Measurements from ENCODE around the gene KAT7. TPM values are rescaled to one million over a fixed set of nuclear protein-coding genes. Genes with fewer than 3 reads are reported as not detected.
A peak's percentile ranks its signal among the peaks of the same experiment; 100 is the strongest.

KAT7 gene
- total and polyA plus RNA-seq, 11 donors: 10.1 to 80.9 (median 52.7) TPM

- Histone ChIP-seq H3K4me1 (peaks cover 0 to 46% (median 25%) of the 10 kb centered on the region in 12 donors), H3K9me3 (no peaks in the 10 kb centered on the region), H3K4me3 (no peak overlapping the region), H3K27ac (peak overlapping the region in 1 of 12 donors; percentile 35), H3K36me3 (peaks cover 0 to 2% (median 0%) of the 10 kb centered on the region in 9 donors), H3K27me3 (no peaks in the 10 kb centered on the region)
- 91 to 95% (median 92%) methylated on average over 6 of the region's 6 CpGs for WGBS, 4 donors
- intact Hi-C loops (cut with DNase I): loop anchor here in 2 of 10 donors (10.0 kb wide), 1 partner anchor 48 kb away; no protein-coding TSS in a partner anchor
- TF ChIP-seq CTCF (IDR thresholded peaks at IDR 0.05): no peak
- TF ChIP-seq POLR2A (IDR thresholded peaks at IDR 0.05): no peak
- DNase-seq (no peak), ATAC-seq (no peak)
Observed at GRCh38 chr17:49842846-49843245, 54.4 kb downstream of the KAT7 start.

GRCh38 chr17:49843774-49844350 is 55.4 kb downstream of the KAT7 start:
- DNase-seq: peak in 1 of 5 donors; percentile 24
- Histone ChIP-seq H3K4me1 (peaks cover 0 to 46% (median 25%) of the 10 kb centered on the region in 12 donors), H3K4me3 (no peak overlapping the region), H3K36me3 (peaks cover 0 to 2% (median 0%) of the 10 kb centered on the region in 9 donors), H3K27me3 (no peaks in the 10 kb centered on the region), H3K27ac (peak overlapping the region in 2 of 12 donors; percentile 15 to 91), H3K9me3 (no peaks in the 10 kb centered on the region)
- no peak for ATAC-seq
- intact Hi-C loops (cut with DNase I): loop anchor here in 2 of 10 donors (10.0 kb wide), 1 partner anchor 49 kb away; no protein-coding TSS in a partner anchor
- TF ChIP-seq POLR2A (IDR thresholded peaks at IDR 0.05): no peak
- TF ChIP-seq CTCF (IDR thresholded peaks at IDR 0.05): peak in 4 of 12 donors; percentile 22 to 34 (median 24)
- 84 to 90% (median 88%) methylated on average over 5 to 6 of the region's 6 CpGs for WGBS, 4 donors

- H3K9me3 ChIP-seq: no peaks in the 10 kb centered on the region
- H3K36me3 ChIP-seq: no peaks in the 10 kb centered on the region
- no peaks in the 10 kb centered on the region for H3K27me3 ChIP-seq
- DNase-seq (peak in 4 of 5 donors; percentile 80 to 86 (median 82)), ATAC-seq (peak; percentile 89 to 95 (median 92))
- TF ChIP-seq CTCF (IDR thresholded peaks at IDR 0.05) (no peak), POLR2A (IDR thresholded peaks at IDR 0.05) (no peak)
- whole genome bisulfite sequencing, 4 donors: 17 to 31% (median 19%) methylated on average over 1 to 3 of the region's 3 CpGs
- peaks cover 0 to 39% (median 25%) of the 10 kb centered on the region in 12 donors for H3K4me1 ChIP-seq
- peak overlapping the region; percentile 35 to 94 (median 82) for H3K27ac ChIP-seq
- intact Hi-C loops (cut with DNase I): loop anchor here in 5 of 10 donors (1.0 to 10.0 kb wide), 6 partner anchors 51 to 138 kb away; partner anchors contain the start of genes KAT7 (in 2 of the 5) and SLC35B1 (in 1 of the 5)
- peak overlapping the region in 3 of 12 donors; percentile 10 to 22 (median 18) for H3K4me3 ChIP-seq
Observed at GRCh38 chr17:49845321-49845720, 56.8 kb downstream of the KAT7 start.

DNA sequence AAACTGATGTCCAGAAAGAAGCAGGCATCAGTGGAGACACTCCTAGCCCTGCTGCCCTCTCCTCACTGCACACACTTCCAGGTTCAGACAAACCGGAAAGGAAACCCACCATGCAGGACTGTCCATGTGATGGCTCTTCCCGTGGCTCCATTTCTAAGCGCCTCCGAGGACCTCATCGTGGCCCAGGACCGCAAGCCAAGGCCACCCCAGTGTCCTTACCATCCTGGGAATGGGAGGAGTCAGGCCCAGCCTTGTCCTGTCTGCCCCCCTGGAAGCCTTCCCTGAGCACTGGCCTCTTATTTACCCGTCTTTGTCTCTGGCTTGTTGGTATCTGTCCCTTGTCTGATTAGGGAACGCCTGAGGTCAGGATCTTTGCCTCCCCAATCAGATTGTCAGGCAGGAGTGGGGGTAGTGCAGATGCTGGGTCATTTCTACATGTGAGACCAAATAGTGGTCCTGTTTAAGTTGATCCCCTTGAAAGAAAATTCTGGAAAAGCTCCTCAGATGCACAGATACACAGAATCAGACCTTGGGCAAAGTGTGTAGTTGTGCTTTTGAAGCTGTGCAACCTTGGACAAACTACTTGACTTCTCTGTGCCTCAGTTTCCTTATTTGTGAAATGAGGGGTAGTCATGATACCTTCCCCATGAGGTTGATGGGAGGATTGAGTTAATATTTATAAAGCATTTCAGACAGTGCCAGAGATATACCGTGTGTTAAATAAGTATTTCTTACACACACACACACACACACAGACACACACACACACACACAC is 58.6 kb downstream of the KAT7 start:
- no peaks in the 10 kb centered on the region for H3K36me3 ChIP-seq
- 37 to 62% (median 57%) methylated on average over 9 of the region's 9 CpGs for WGBS, 4 donors
- peaks cover 0 to 50% (median 36%) of the 10 kb centered on the region in 12 donors for H3K4me1 ChIP-seq
- H3K27ac ChIP-seq: peak overlapping the region in 5 of 12 donors; percentile 83 to 91 (median 85)
- H3K4me3 ChIP-seq: no peak overlapping the region
- TF ChIP-seq CTCF (IDR thresholded peaks at IDR 0.05) (no peak), POLR2A (IDR thresholded peaks at IDR 0.05) (no peak)
- DNase-seq: peak in 1 of 5 donors; percentile 30
- intact Hi-C loops (cut with DNase I): loop anchor here in 4 of 10 donors (5.0 to 10.0 kb wide), 5 partner anchors 52 to 140 kb away; partner anchors contain the start of genes KAT7 (in 1 of the 4) and SLC35B1 (in 1 of the 4)
- ATAC-seq: peak in 1 of 4 donors; percentile 2
- no peaks in the 10 kb centered on the region for H3K27me3 ChIP-seq
- no peaks in the 10 kb centered on the region for H3K9me3 ChIP-seq

Measured in heart left ventricle (tissue), 16 donors.